ENCODE measurements around the gene ATG16L1. TPM values are rescaled to one million over a fixed set of nuclear protein-coding genes. Genes with fewer than 3 reads are reported as not detected.

Gene ATG16L1
- total RNA-seq, result 10 to 100 TPM; 12.8 to 16.7 TPM

- H3K27me3 ChIP-seq, result no peaks in the 10 kb centered on the region
- H3K4me1 ChIP-seq, result peaks cover 0 to 21% of the 10 kb centered on the region in 2 donors
- no peaks in the 10 kb centered on the region for H3K9me3 ChIP-seq
- H3K36me3 ChIP-seq, result peaks cover 9% of the 10 kb centered on the region
- peak; percentile 88 to 95 for TF ChIP-seq CTCF (IDR thresholded peaks at IDR 0.05)
- H3K4me3 ChIP-seq, result peak within 1 kb of the TSS; percentile 99 to 100
- DNase-seq (ENCODE audit: low spot score), result peak; percentile 95
- peak within 1 kb of the TSS; percentile 87 to 89 for H3K27ac ChIP-seq
Observed at GRCh38 chr2:233251306-233252116, at the start of gene ATG16L1. Gene ATG16L1 (plus strand): TSS chr2:233251673. CDS start chr2:233251828, 155 bp downstream.

- Histone ChIP-seq H3K27me3 (no peaks in the 10 kb centered on the region), H3K9me3 (peaks cover 6 to 13% of the 10 kb centered on the region in 2 donors), H3K27ac (no peak overlapping the region), H3K36me3 (no peaks in the 10 kb centered on the region), H3K4me3 (no peak overlapping the region), H3K4me1 (no peaks in the 10 kb centered on the region)
- no peak for TF ChIP-seq CTCF (IDR thresholded peaks at IDR 0.05)
- no peak for DNase-seq (ENCODE audit: low spot score)
Observed at GRCh38 chr2:233202531-233202944, 48.9 kb upstream of the ATG16L1 start.

- H3K27me3 ChIP-seq, result no peaks in the 10 kb centered on the region
- peaks cover 6 to 13% of the 10 kb centered on the region in 2 donors for H3K9me3 ChIP-seq
- no peaks in the 10 kb centered on the region for H3K4me1 ChIP-seq
- H3K4me3 ChIP-seq, result no peak overlapping the region
- no peaks in the 10 kb centered on the region for H3K36me3 ChIP-seq
- no peak overlapping the region for H3K27ac ChIP-seq
- no peak for TF ChIP-seq CTCF (IDR thresholded peaks at IDR 0.05)
- no peak for DNase-seq (ENCODE audit: low spot score)
Observed at GRCh38 chr2:233203060-233203459, 48.4 kb upstream of the ATG16L1 start.

GRCh38 chr2:233204286-233204936, 47.1 kb upstream of the ATG16L1 start:
- no peaks in the 10 kb centered on the region for H3K27me3 ChIP-seq
- no peak for DNase-seq (ENCODE audit: low spot score)
- no peak for TF ChIP-seq CTCF (IDR thresholded peaks at IDR 0.05)
- no peak overlapping the region for H3K27ac ChIP-seq
- no peaks in the 10 kb centered on the region for H3K36me3 ChIP-seq
- H3K9me3 ChIP-seq, result peaks cover 6 to 13% of the 10 kb centered on the region in 2 donors
- H3K4me1 ChIP-seq, result peaks cover 0 to 6% of the 10 kb centered on the region in 2 donors
- H3K4me3 ChIP-seq, result no peak overlapping the region

DNA sequence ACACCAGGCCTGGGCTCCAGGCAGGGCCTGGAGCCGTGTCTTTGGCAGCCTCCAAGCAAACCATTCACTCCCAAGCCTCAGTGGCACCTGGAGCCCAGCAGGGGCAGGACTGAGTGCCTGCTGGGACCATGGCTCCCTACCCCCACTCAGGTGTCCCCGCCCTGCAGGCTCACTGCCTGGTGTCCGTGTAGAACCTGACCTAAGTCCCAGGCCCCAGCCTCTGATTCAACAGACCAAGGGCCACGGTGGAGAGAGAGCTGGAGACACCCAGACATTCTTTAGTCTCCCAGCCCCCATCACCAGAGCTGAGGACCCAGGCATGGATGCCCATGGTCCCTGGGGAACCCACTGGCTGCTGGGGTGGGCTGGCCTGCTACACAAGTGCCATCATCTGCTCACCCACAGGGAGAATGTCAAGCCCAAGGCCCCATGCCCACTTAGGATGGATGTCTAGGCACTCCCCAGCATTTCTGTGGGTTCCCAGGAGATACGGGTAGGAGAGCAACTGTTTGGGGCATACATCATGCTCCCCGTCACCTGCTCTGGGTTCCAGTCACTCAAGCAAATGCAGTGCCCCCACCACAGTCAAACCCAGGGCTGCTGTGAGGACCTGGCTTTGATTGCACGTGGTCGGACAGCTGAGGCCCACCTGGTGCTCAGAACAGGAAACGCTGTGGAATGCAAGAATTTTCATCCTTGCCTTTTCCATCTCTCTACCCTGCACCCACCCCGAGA, 42.9 kb upstream of the ATG16L1 start:
- Histone ChIP-seq H3K4me1 (peaks cover 0 to 29% of the 10 kb centered on the region in 2 donors), H3K27me3 (no peaks in the 10 kb centered on the region), H3K9me3 (no peaks in the 10 kb centered on the region), H3K4me3 (no peak overlapping the region), H3K36me3 (no peaks in the 10 kb centered on the region), H3K27ac (no peak overlapping the region)
- TF ChIP-seq CTCF (IDR thresholded peaks at IDR 0.05), result no peak
- DNase-seq (ENCODE audit: low spot score), result no peak

Measured in right atrium auricular region (tissue), 2 donors.